WTC11 (cell line): ENCODE data around the gene CEMIP. TPM values are rescaled to one million over a fixed set of nuclear protein-coding genes. Genes with fewer than 3 reads are reported as not detected.

Experiments used
- ATAC-seq: fragments of 200-7000 bp; cut with Tn5 transposase; 2 replicates; pipeline ENCODE4 v1.10.0; 2021; ENCODE audit warnings: mild to moderate bottlenecking, moderate library complexity
- CTCF ChIA-PET: fragments of 300-600 bp; sonication (Branson Sonifier 250); formaldehyde crosslinking; loops from one replicate; lab custom pipeline; 2021; ENCODE audit warnings: antibody characterized with exemption; lab: Charles Lee
- POLR2A ChIA-PET: fragments of 350-600 bp; sonication (Branson Sonifier 250); formaldehyde crosslinking; loops from one replicate; lab custom pipeline; 2021; ENCODE audit warnings: antibody characterized with exemption; lab: Charles Lee
- DNase-seq: peaks from one replicate; pipeline ENCODE4 v3.0.0; 2021; ENCODE audit warnings: low spot score
- H3K27ac Mint-ChIP-seq: 2 replicates; pipeline ENCODE4 v1.8.0; 2021; ENCODE audit warnings: mixed read lengths
- H3K27me3 Mint-ChIP-seq: 2 replicates; pipeline ENCODE4 v1.8.0; 2021; ENCODE audit warnings: low read depth, mild to moderate bottlenecking, moderate library complexity, mixed read lengths
- H3K36me3 Mint-ChIP-seq: 2 replicates; pipeline ENCODE4 v1.8.0; 2021; ENCODE audit warnings: mixed read lengths
- H3K4me1 Mint-ChIP-seq: 2 replicates; pipeline ENCODE4 v1.8.0; 2022; ENCODE audit warnings: mixed read lengths
- H3K4me3 Mint-ChIP-seq: 2 replicates; pipeline ENCODE4 v1.8.0; 2021; ENCODE audit warnings: mild to moderate bottlenecking, moderate library complexity, mixed read lengths
- H3K9me3 Mint-ChIP-seq: 2 replicates; pipeline ENCODE4 v1.8.0; 2021; ENCODE audit warnings: mixed read lengths
- ATF1 ChIP-seq: sonication (generic); formaldehyde crosslinking; IDR thresholded peaks from 2 replicates; pipeline ENCODE4 v1.8.1; 2023; ENCODE audit warnings: mild to moderate bottlenecking, moderate library complexity, missing genetic modification reagents
- ESRRA ChIP-seq: sonication (generic); formaldehyde crosslinking; IDR thresholded peaks from 2 replicates; pipeline ENCODE4 v1.8.1; 2022; ENCODE audit warnings: mild to moderate bottlenecking, missing genetic modification reagents, borderline replicate concordance
- ETV6 ChIP-seq: sonication (generic); formaldehyde crosslinking; IDR thresholded peaks from 2 replicates; pipeline ENCODE4 v1.8.1; 2022; ENCODE audit warnings: mild to moderate bottlenecking, missing genetic modification reagents
- FOXP1 ChIP-seq: sonication (generic); formaldehyde crosslinking; IDR thresholded peaks from 2 replicates; pipeline ENCODE4 v1.8.0; 2022; ENCODE audit warnings: missing genetic modification reagents, mild to moderate bottlenecking, moderate library complexity, borderline replicate concordance
- GRHL2 ChIP-seq: fragments of 250-450 bp; sonication (Bioruptor Pico); IDR thresholded peaks from 2 replicates; pipeline ENCODE4 v1.8.0; 2022; ENCODE audit warnings: mild to moderate bottlenecking, moderate library complexity; ENCODE audit not compliant: insufficient replicate concordance, severe bottlenecking
- GTF2I ChIP-seq: fragments of 250-450 bp; sonication (Bioruptor Pico); conservative IDR thresholded peaks from 2 replicates; pipeline ENCODE4 v1.4.0; 2021; ENCODE audit warnings: mild to moderate bottlenecking
- IRF2 ChIP-seq: sonication (generic); formaldehyde crosslinking; IDR thresholded peaks from 2 replicates; pipeline ENCODE4 v1.8.0; 2022; ENCODE audit warnings: low read depth, missing genetic modification reagents, borderline replicate concordance
- JAZF1 ChIP-seq: fragments of 250-450 bp; sonication (Bioruptor Pico); IDR thresholded peaks from 2 replicates; pipeline ENCODE4 v1.9.0; 2021; ENCODE audit warnings: moderate library complexity, mild to moderate bottlenecking, inconsistent platforms
- KAT7 ChIP-seq: sonication (generic); formaldehyde crosslinking; IDR thresholded peaks from 2 replicates; pipeline ENCODE4 v1.8.1; 2023; ENCODE audit warnings: missing genetic modification reagents, mild to moderate bottlenecking, borderline replicate concordance
- MYBL2 ChIP-seq: sonication (generic); formaldehyde crosslinking; IDR thresholded peaks from 2 replicates; pipeline ENCODE4 v1.8.1; 2023; ENCODE audit warnings: mild to moderate bottlenecking, moderate library complexity, missing genetic modification reagents
- NR1H2 ChIP-seq: sonication (generic); formaldehyde crosslinking; IDR thresholded peaks from 2 replicates; pipeline ENCODE4 v1.9.0; 2021; ENCODE audit warnings: mild to moderate bottlenecking, moderate library complexity, missing genetic modification reagents
- SP1 ChIP-seq: sonication (generic); formaldehyde crosslinking; conservative IDR thresholded peaks from 2 replicates; pipeline ENCODE4 v1.8.1; 2022; ENCODE audit warnings: missing genetic modification reagents
- TEAD1 ChIP-seq: sonication (generic); formaldehyde crosslinking; IDR thresholded peaks from 2 replicates; pipeline ENCODE4 v1.8.0; 2022; ENCODE audit warnings: mild to moderate bottlenecking, missing genetic modification reagents
- TP53 ChIP-seq: sonication (generic); formaldehyde crosslinking; IDR thresholded peaks from 2 replicates; pipeline ENCODE4 v1.8.1; 2023; ENCODE audit warnings: mild to moderate bottlenecking, missing genetic modification reagents
- ZNF232 ChIP-seq: sonication (generic); formaldehyde crosslinking; IDR thresholded peaks from 2 replicates; pipeline ENCODE4 v1.8.0; 2022; ENCODE audit warnings: mild to moderate bottlenecking, missing genetic modification reagents
- total RNA-seq: library from RNA; stranded (reverse); gene quantifications from 3 replicates; pipeline ENCODE4 v1.2.3, GENCODE V29; 2021
- TF ChIP-seq, protein P1 (sequence below): sonication (generic); formaldehyde crosslinking; IDR thresholded peaks from 2 replicates; pipeline ENCODE4 v1.8.0; 2023; ENCODE audit warnings: mild to moderate bottlenecking, missing genetic modification reagents
- TF ChIP-seq, protein P2 (sequence below): sonication (generic); formaldehyde crosslinking; IDR thresholded peaks from 2 replicates; pipeline ENCODE4 v1.8.1; 2023; ENCODE audit warnings: mild to moderate bottlenecking, moderate library complexity, missing genetic modification reagents
- TF ChIP-seq, protein P3 (sequence below): sonication (generic); formaldehyde crosslinking; conservative IDR thresholded peaks from 2 replicates; pipeline ENCODE4 v1.8.1; 2022; ENCODE audit warnings: mild to moderate bottlenecking, missing genetic modification reagents
- TF ChIP-seq, protein P4 (sequence below): sonication (generic); formaldehyde crosslinking; IDR thresholded peaks from 2 replicates; pipeline ENCODE4 v1.8.1; 2022; ENCODE audit warnings: low read depth, mild to moderate bottlenecking, moderate library complexity, missing genetic modification reagents, borderline replicate concordance
- TF ChIP-seq, protein P5 (sequence below): sonication (generic); formaldehyde crosslinking; IDR thresholded peaks from 2 replicates; pipeline ENCODE4 v1.8.0; 2023; ENCODE audit warnings: missing genetic modification reagents
- TF ChIP-seq, protein P6 (sequence below): sonication (generic); formaldehyde crosslinking; IDR thresholded peaks from 2 replicates; pipeline ENCODE4 v1.8.1; 2022; ENCODE audit warnings: low read depth, missing genetic modification reagents, borderline replicate concordance
- TF ChIP-seq, protein P7 (sequence below): sonication (generic); formaldehyde crosslinking; IDR thresholded peaks from 2 replicates; pipeline ENCODE4 v1.8.0; 2022; ENCODE audit warnings: mild to moderate bottlenecking, missing genetic modification reagents
- TF ChIP-seq, protein P8 (sequence below): sonication (generic); formaldehyde crosslinking; IDR thresholded peaks from 2 replicates; pipeline ENCODE4 v1.8.1; 2023; ENCODE audit warnings: mild to moderate bottlenecking, missing genetic modification reagents, moderate library complexity
- TF ChIP-seq, protein P9 (sequence below): sonication (generic); formaldehyde crosslinking; IDR thresholded peaks from 2 replicates; pipeline ENCODE4 v1.8.1; 2022; ENCODE audit warnings: missing genetic modification reagents, borderline replicate concordance

Gene CEMIP
- total RNA-seq, 1 experiment from 2014 or later: 0.87 TPM

DNA sequence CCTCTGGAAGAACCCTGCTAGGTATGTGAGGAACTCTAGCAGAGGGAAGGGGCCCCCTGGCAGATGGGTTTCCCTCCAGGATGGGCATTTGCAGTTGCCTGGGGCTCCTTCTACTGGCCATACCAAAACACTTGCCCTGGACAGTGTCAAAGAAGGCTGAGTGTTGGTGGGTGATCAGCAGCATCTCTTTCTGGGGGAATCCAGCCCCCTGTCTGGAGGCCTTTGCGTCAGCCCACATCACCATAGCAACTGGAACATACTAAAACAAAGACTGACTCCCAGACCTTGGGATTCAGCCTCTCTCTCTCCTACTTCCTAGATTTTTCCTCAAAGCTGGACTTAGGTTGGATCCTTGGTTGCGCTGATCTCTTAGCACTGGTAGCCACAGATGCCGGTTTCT lies 8.1 kb downstream of the CEMIP start:
- H3K27me3 Mint-ChIP-seq: peaks cover 11% of the 10 kb centered on the region

DNA sequence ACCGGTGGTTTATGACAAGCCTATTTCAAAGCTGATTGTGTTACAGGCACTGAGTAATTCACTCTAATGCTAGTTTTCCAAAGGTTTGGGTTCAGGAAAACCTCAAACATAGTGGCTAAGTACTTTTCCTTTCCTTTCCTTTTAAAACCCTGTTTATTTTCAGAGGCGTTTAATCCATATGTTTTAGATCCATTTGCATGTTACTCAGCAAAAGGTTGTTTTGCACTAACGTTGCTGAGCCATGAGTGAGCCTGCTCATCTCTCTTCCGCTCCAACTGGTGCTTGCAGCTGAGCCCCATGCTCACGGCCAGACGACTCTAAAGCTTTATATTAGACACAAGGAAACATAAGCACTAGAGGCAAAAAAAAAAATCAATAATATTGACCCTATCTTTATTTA lies 9.4 kb downstream of the CEMIP start:
- Mint-ChIP-seq H3K27ac (no peak overlapping the region), H3K27me3 (peaks cover 4% of the 10 kb centered on the region; the same call in 1 of the 2 replicates), H3K9me3 (no peaks in the 10 kb centered on the region), H3K4me1 (peaks cover 8% of the 10 kb centered on the region), H3K4me3 (no peak overlapping the region), H3K36me3 (no peaks in the 10 kb centered on the region)
- no peak for ATAC-seq
- no peak for DNase-seq
- POLR2A ChIA-PET: no interaction called here
- CTCF ChIA-PET: interaction anchor here (0.7 to 1.9 kb wide), 5 partner anchors 9 to 260 kb away, joined by 3 to 7 read pairs (median 3); partner anchors contain the start of gene CEMIP
- TF ChIP-seq TEAD1 (CRISPR knock-in tag) (no peak), GTF2I (CRISPR knock-in tag) (no peak), ZNF232 (CRISPR knock-in tag) (no peak), GRHL2 (CRISPR knock-in tag) (no peak), SP1 (no peak), KAT7 (CRISPR knock-in tag) (no peak), IRF2 (CRISPR knock-in tag) (no peak), ETV6 (CRISPR knock-in tag) (no peak)
- TF ChIP-seq, protein P1, sequence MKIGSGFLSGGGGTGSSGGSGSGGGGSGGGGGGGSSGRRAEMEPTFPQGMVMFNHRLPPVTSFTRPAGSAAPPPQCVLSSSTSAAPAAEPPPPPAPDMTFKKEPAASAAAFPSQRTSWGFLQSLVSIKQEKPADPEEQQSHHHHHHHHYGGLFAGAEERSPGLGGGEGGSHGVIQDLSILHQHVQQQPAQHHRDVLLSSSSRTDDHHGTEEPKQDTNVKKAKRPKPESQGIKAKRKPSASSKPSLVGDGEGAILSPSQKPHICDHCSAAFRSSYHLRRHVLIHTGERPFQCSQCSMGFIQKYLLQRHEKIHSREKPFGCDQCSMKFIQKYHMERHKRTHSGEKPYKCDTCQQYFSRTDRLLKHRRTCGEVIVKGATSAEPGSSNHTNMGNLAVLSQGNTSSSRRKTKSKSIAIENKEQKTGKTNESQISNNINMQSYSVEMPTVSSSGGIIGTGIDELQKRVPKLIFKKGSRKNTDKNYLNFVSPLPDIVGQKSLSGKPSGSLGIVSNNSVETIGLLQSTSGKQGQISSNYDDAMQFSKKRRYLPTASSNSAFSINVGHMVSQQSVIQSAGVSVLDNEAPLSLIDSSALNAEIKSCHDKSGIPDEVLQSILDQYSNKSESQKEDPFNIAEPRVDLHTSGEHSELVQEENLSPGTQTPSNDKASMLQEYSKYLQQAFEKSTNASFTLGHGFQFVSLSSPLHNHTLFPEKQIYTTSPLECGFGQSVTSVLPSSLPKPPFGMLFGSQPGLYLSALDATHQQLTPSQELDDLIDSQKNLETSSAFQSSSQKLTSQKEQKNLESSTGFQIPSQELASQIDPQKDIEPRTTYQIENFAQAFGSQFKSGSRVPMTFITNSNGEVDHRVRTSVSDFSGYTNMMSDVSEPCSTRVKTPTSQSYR (CRISPR knock-in tag): no peak
- TF ChIP-seq, protein P2, sequence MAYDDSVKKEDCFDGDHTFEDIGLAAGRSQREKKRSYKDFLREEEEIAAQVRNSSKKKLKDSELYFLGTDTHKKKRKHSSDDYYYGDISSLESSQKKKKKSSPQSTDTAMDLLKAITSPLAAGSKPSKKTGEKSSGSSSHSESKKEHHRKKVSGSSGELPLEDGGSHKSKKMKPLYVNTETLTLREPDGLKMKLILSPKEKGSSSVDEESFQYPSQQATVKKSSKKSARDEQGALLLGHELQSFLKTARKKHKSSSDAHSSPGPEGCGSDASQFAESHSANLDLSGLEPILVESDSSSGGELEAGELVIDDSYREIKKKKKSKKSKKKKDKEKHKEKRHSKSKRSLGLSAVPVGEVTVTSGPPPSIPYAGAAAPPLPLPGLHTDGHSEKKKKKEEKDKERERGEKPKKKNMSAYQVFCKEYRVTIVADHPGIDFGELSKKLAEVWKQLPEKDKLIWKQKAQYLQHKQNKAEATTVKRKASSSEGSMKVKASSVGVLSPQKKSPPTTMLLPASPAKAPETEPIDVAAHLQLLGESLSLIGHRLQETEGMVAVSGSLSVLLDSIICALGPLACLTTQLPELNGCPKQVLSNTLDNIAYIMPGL (CRISPR knock-in tag): no peak
- TF ChIP-seq, protein P3, sequence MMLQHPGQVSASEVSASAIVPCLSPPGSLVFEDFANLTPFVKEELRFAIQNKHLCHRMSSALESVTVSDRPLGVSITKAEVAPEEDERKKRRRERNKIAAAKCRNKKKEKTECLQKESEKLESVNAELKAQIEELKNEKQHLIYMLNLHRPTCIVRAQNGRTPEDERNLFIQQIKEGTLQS (CRISPR knock-in tag): no peak

More for the DNA sequence above, 8.1 kb downstream of the CEMIP start:
- TF ChIP-seq, protein P4, sequence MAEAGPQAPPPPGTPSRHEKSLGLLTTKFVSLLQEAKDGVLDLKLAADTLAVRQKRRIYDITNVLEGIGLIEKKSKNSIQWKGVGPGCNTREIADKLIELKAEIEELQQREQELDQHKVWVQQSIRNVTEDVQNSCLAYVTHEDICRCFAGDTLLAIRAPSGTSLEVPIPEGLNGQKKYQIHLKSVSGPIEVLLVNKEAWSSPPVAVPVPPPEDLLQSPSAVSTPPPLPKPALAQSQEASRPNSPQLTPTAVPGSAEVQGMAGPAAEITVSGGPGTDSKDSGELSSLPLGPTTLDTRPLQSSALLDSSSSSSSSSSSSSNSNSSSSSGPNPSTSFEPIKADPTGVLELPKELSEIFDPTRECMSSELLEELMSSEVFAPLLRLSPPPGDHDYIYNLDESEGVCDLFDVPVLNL (CRISPR knock-in tag): no peak
- TF ChIP-seq MYBL2 (CRISPR knock-in tag) (no peak), NR1H2 (CRISPR knock-in tag) (no peak), ESRRA (no peak), ETV6 (CRISPR knock-in tag) (no peak), ATF1 (CRISPR knock-in tag) (no peak), TP53 (CRISPR knock-in tag) (no peak), FOXP1 (CRISPR knock-in tag) (no peak), JAZF1 (CRISPR knock-in tag) (no peak)
- TF ChIP-seq, protein P5, sequence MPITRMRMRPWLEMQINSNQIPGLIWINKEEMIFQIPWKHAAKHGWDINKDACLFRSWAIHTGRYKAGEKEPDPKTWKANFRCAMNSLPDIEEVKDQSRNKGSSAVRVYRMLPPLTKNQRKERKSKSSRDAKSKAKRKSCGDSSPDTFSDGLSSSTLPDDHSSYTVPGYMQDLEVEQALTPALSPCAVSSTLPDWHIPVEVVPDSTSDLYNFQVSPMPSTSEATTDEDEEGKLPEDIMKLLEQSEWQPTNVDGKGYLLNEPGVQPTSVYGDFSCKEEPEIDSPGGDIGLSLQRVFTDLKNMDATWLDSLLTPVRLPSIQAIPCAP (CRISPR knock-in tag): no peak
- TF ChIP-seq, protein P6, sequence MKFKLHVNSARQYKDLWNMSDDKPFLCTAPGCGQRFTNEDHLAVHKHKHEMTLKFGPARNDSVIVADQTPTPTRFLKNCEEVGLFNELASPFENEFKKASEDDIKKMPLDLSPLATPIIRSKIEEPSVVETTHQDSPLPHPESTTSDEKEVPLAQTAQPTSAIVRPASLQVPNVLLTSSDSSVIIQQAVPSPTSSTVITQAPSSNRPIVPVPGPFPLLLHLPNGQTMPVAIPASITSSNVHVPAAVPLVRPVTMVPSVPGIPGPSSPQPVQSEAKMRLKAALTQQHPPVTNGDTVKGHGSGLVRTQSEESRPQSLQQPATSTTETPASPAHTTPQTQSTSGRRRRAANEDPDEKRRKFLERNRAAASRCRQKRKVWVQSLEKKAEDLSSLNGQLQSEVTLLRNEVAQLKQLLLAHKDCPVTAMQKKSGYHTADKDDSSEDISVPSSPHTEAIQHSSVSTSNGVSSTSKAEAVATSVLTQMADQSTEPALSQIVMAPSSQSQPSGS (CRISPR knock-in tag): no peak
- TF ChIP-seq, protein P7, sequence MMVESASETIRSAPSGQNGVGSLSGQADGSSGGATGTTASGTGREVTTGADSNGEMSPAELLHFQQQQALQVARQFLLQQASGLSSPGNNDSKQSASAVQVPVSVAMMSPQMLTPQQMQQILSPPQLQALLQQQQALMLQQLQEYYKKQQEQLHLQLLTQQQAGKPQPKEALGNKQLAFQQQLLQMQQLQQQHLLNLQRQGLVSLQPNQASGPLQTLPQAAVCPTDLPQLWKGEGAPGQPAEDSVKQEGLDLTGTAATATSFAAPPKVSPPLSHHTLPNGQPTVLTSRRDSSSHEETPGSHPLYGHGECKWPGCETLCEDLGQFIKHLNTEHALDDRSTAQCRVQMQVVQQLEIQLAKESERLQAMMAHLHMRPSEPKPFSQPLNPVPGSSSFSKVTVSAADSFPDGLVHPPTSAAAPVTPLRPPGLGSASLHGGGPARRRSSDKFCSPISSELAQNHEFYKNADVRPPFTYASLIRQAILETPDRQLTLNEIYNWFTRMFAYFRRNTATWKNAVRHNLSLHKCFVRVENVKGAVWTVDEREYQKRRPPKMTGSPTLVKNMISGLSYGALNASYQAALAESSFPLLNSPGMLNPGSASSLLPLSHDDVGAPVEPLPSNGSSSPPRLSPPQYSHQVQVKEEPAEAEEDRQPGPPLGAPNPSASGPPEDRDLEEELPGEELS: no peak
- TF ChIP-seq, protein P8, sequence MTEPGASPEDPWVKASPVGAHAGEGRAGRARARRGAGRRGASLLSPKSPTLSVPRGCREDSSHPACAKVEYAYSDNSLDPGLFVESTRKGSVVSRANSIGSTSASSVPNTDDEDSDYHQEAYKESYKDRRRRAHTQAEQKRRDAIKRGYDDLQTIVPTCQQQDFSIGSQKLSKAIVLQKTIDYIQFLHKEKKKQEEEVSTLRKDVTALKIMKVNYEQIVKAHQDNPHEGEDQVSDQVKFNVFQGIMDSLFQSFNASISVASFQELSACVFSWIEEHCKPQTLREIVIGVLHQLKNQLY (CRISPR knock-in tag): no peak
- TF ChIP-seq, protein P9, sequence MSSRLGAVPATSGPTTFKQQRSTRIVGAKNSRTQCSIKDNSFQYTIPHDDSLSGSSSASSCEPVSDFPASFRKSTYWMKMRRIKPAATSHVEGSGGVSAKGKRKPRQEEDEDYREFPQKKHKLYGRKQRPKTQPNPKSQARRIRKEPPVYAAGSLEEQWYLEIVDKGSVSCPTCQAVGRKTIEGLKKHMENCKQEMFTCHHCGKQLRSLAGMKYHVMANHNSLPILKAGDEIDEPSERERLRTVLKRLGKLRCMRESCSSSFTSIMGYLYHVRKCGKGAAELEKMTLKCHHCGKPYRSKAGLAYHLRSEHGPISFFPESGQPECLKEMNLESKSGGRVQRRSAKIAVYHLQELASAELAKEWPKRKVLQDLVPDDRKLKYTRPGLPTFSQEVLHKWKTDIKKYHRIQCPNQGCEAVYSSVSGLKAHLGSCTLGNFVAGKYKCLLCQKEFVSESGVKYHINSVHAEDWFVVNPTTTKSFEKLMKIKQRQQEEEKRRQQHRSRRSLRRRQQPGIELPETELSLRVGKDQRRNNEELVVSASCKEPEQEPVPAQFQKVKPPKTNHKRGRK (CRISPR knock-in tag): no peak
- TF ChIP-seq, all 79 proteins: peak for 0
- Mint-ChIP-seq H3K4me3 (no peak overlapping the region), H3K9me3 (no peaks in the 10 kb centered on the region), H3K4me1 (peaks cover 8% of the 10 kb centered on the region), H3K27ac (no peak overlapping the region), H3K36me3 (no peaks in the 10 kb centered on the region)
- DNase-seq (peak; percentile 23), ATAC-seq (peak; percentile 74)
- ChIA-PET CTCF (interaction anchor here (0.6 to 2.2 kb wide), 8 partner anchors 8 to 479 kb away, joined by 3 to 15 read pairs (median 4); partner anchors contain the start of genes CEMIP and TLNRD1), POLR2A (no interaction called here)
